Hematopoietic multipotent progenitor cell (in vitro differentiated cells): ENCODE results near the gene ATP13A5. TPM values are rescaled to one million over a fixed set of nuclear protein-coding genes. Genes with fewer than 3 reads are reported as not detected.

Experiments used
- DNase-seq, 3 donors: peaks; one replicate each; pipeline ENCODE4 v3.0.0-alpha.2; 2011 to 2015; ENCODE audit warnings: low read depth in 2 of 3, low spot score in 2 of 3
- total RNA-seq: library from RNA; depleted of rRNA; stranded (reverse); fragments of >200 nt; gene quantifications from one replicate; pipeline ENCODE4 v1.2.3, GENCODE V29; 2012

The ATP13A5 gene
- not detected for total RNA-seq

- no peak for DNase-seq
Observed at GRCh38 chr3:193378706-193379105, at the start of gene ATP13A5. Gene ATP13A5 (minus strand): TSS chr3:193378753. CDS start chr3:193378725, 28 bp downstream.

- no peak for DNase-seq
Observed at GRCh38 chr3:193418576-193419373, 40.2 kb upstream of the ATP13A5 start.

- DNase-seq: no peak
Observed at GRCh38 chr3:193416629-193417028, 38.1 kb upstream of the ATP13A5 start.

- DNase-seq: no peak
Observed at GRCh38 chr3:193407688-193408087, 29.1 kb upstream of the ATP13A5 start.

- DNase-seq: no peak
Observed at GRCh38 chr3:193407112-193407511, 28.6 kb upstream of the ATP13A5 start.

GRCh38 chr3:193403307-193403706 is 24.8 kb upstream of the ATP13A5 start:
- DNase-seq: no peak

- no peak for DNase-seq
Observed at GRCh38 chr3:193400304-193400703, 21.8 kb upstream of the ATP13A5 start.

GRCh38 chr3:193396451-193397244 is 18.1 kb upstream of the ATP13A5 start:
- no peak for DNase-seq

- no peak for DNase-seq
Observed at GRCh38 chr3:193391902-193392301, 13.3 kb upstream of the ATP13A5 start.

GRCh38 chr3:193389335-193389734 is 10.8 kb upstream of the ATP13A5 start:
- DNase-seq: no peak

GRCh38 chr3:193388361-193388760 is 9.8 kb upstream of the ATP13A5 start:
- no peak for DNase-seq

GRCh38 chr3:193387596-193387995 is 9.0 kb upstream of the ATP13A5 start:
- no peak for DNase-seq

- DNase-seq: no peak
Observed at GRCh38 chr3:193377591-193377990, 962 bp downstream of the ATP13A5 start.

GRCh38 chr3:193375614-193376013 is 2.9 kb downstream of the ATP13A5 start:
- no peak for DNase-seq

GRCh38 chr3:193372783-193373182 is 5.8 kb downstream of the ATP13A5 start:
- no peak for DNase-seq

GRCh38 chr3:193367868-193368267 is 10.7 kb downstream of the ATP13A5 start:
- DNase-seq: no peak

- DNase-seq: no peak
Observed at GRCh38 chr3:193357291-193357690, 21.3 kb downstream of the ATP13A5 start.

GRCh38 chr3:193354423-193354822 is 24.1 kb downstream of the ATP13A5 start:
- DNase-seq: no peak

- no peak for DNase-seq
Observed at GRCh38 chr3:193350744-193351143, 27.8 kb downstream of the ATP13A5 start.

- no peak for DNase-seq
Observed at GRCh38 chr3:193348686-193349085, 29.9 kb downstream of the ATP13A5 start.

GRCh38 chr3:193347521-193348501 is 30.7 kb downstream of the ATP13A5 start:
- DNase-seq: no peak
